Breast epithelium (tissue), 3 donors: ENCODE data around the gene SCFD1.

Experiments
- POLR2A ChIP-seq: fragments of 450-650 bp; IDR thresholded peaks from one replicate; pipeline ENCODE4 v1.6.1; 2016; ENCODE audit warnings: antibody characterized with exemption, mild to moderate bottlenecking, moderate library complexity
- TF ChIP-seq, protein P1 (sequence below), 3 donors: fragments of 450-650 bp; IDR thresholded peaks; one replicate each; pipeline ENCODE4 v1.5.1; 2016 to 2017; ENCODE audit warnings: antibody characterized with exemption in 3 of 3, mild to moderate bottlenecking in 3 of 3, moderate library complexity in 3 of 3

DNA sequence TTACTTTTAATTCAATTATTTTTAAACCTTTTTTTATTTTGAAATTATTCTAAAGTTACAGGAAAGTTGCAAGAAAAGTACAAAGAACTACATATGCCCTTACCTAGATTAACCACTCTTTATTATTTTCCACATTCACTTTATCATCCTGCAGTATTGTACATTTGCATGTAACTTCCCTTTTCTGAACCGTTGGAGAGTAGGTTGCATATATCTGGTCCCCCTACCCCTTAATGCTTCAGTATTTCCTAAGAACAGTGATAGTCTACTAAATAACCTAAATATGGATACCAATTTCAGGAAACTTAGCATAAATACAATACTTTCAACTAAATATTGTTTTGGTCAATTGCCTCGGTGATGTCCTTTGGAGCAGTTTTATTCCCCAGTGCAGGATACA, 48.2 kb upstream of the SCFD1 start:
- TF ChIP-seq, protein P1, sequence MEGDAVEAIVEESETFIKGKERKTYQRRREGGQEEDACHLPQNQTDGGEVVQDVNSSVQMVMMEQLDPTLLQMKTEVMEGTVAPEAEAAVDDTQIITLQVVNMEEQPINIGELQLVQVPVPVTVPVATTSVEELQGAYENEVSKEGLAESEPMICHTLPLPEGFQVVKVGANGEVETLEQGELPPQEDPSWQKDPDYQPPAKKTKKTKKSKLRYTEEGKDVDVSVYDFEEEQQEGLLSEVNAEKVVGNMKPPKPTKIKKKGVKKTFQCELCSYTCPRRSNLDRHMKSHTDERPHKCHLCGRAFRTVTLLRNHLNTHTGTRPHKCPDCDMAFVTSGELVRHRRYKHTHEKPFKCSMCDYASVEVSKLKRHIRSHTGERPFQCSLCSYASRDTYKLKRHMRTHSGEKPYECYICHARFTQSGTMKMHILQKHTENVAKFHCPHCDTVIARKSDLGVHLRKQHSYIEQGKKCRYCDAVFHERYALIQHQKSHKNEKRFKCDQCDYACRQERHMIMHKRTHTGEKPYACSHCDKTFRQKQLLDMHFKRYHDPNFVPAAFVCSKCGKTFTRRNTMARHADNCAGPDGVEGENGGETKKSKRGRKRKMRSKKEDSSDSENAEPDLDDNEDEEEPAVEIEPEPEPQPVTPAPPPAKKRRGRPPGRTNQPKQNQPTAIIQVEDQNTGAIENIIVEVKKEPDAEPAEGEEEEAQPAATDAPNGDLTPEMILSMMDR (IDR thresholded peaks at IDR 0.05) = no peak
- TF ChIP-seq POLR2A = no peak
